Measurements from ENCODE around the gene PRTG. TPM values are rescaled to one million over a fixed set of nuclear protein-coding genes. Genes with fewer than 3 reads are reported as not detected.

The PRTG gene
- total RNA-seq, 1 experiment from 2014 or later: 39.1 TPM

DNA sequence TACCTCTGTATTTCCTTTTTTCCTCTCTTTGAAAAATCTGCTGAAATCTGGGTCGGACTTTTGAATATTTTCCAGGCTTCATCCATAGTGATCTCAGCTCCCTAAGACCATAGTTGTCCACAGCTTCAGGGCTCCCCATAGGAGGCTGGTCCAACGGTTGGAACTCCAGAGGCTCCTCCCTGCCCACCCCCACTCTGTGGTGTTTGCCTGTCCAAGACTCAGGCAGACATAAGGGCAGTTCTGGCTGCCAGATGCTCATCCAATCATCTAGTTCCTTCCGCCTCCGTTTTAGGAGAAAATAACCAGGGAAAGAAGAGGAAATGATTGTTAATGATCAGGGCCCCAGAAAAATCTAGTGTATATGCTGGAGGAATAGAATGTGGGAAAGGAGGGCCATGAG, 27.9 kb upstream of the PRTG start:
- Mint-ChIP-seq H3K27ac (ENCODE audit: unreplicated experiment) (no peak overlapping the region), H3K4me1 (ENCODE audit: low read depth, unreplicated experiment) (no peaks in the 10 kb centered on the region), H3K36me3 (ENCODE audit: insufficient read depth, unreplicated experiment) (no peaks in the 10 kb centered on the region), H3K27me3 (ENCODE audit: insufficient read depth, unreplicated experiment) (no peaks in the 10 kb centered on the region), H3K4me3 (ENCODE audit: unreplicated experiment) (no peak overlapping the region), H3K9me3 (ENCODE audit: unreplicated experiment) (no peaks in the 10 kb centered on the region)
- no peaks in the 10 kb centered on the region for H3K36me3 ChIP-seq (ENCODE audit: control insufficient read depth, insufficient read depth, low read length)
- no peak for DNase-seq
- BruUV-seq (replicated peaks): no TSS peak
- H3K9me3 ChIP-seq: no peaks in the 10 kb centered on the region
- no peak overlapping the region for H3K4me3 ChIP-seq (ENCODE audit: low read depth, low read length)
- TF ChIP-seq, protein P1, sequence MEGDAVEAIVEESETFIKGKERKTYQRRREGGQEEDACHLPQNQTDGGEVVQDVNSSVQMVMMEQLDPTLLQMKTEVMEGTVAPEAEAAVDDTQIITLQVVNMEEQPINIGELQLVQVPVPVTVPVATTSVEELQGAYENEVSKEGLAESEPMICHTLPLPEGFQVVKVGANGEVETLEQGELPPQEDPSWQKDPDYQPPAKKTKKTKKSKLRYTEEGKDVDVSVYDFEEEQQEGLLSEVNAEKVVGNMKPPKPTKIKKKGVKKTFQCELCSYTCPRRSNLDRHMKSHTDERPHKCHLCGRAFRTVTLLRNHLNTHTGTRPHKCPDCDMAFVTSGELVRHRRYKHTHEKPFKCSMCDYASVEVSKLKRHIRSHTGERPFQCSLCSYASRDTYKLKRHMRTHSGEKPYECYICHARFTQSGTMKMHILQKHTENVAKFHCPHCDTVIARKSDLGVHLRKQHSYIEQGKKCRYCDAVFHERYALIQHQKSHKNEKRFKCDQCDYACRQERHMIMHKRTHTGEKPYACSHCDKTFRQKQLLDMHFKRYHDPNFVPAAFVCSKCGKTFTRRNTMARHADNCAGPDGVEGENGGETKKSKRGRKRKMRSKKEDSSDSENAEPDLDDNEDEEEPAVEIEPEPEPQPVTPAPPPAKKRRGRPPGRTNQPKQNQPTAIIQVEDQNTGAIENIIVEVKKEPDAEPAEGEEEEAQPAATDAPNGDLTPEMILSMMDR (IDR thresholded peaks at IDR 0.05; ENCODE audit: insufficient read depth in 1 of 2, low read depth in 1 of 2, low read length in 1 of 2, severe bottlenecking in 1 of 2, unreplicated experiment in 1 of 2): no peak
- intact Hi-C loops (cut with micrococcal nuclease; ENCODE audit: unreplicated experiment): no loop called here
- no peaks in the 10 kb centered on the region for H3K4me1 ChIP-seq
- CTCF ChIA-PET: no interaction called here
- no peaks in the 10 kb centered on the region for H3K27me3 ChIP-seq (replicated peaks; ENCODE audit: control insufficient read depth, insufficient read depth, low read length)
- POLR2A ChIA-PET: no interaction called here

DNA sequence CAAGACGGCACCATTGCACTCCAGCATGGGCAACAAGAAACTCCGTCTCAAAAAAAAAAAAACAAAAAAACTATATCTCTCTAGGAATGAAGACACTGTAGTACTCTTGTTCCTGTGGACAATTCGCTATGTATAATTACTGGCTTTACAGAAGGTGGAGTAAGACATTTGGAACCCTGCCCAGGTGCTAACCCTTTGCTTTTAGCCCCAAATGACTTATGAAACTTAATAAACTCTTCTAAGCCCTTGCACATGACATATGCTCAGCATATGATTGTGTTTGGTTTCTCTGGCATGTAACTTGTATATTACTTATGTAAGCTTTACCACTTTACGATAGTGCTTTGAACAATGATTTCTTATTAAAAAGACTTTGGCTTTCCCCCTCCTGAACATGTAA, 27.3 kb upstream of the PRTG start:
- no peaks in the 10 kb centered on the region for H3K4me1 ChIP-seq
- CTCF ChIA-PET: no interaction called here

DNA sequence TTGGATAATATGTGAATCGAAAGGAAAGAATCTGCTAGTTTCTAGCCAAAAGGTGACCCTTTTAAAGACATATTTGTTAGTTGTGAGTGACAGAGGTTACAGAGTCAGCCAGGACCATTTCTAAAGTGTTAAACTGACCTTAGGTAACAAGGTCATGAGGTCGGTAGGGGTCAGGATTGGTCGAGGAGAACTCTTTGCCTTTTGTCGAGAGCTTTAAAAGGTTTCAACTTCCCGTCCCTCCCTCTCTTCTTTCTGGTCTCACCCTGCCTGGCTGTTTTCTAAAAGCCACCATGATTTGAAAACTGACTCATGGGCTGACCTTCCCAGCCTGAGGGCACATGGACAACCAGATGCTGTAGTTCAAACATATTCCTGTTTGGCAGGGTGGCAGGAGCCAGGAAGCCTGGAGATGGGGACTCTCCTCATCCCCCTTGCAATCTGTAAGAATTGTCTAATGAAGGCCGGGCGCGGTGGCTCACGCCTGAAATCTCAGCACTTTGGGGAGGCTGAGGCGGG, 25.8 kb upstream of the PRTG start:
- H3K9me3 Mint-ChIP-seq (ENCODE audit: unreplicated experiment): no peaks in the 10 kb centered on the region
- no TSS peak for BruUV-seq (replicated peaks)
- Histone ChIP-seq H3K4me3 (ENCODE audit: low read depth, low read length) (no peak overlapping the region), H3K36me3 (ENCODE audit: control insufficient read depth, insufficient read depth, low read length) (no peaks in the 10 kb centered on the region), H3K9me3 (no peaks in the 10 kb centered on the region), H3K4me1 (no peaks in the 10 kb centered on the region), H3K27me3 (replicated peaks; ENCODE audit: control insufficient read depth, insufficient read depth, low read length) (no peaks in the 10 kb centered on the region)
- no peaks in the 10 kb centered on the region for H3K36me3 Mint-ChIP-seq (ENCODE audit: insufficient read depth, unreplicated experiment)
- TF ChIP-seq, protein P1 (IDR thresholded peaks at IDR 0.05; ENCODE audit: insufficient read depth in 1 of 2, low read depth in 1 of 2, low read length in 1 of 2, severe bottlenecking in 1 of 2, unreplicated experiment in 1 of 2): no peak
- POLR2A ChIA-PET: no interaction called here
- intact Hi-C loops (cut with micrococcal nuclease; ENCODE audit: unreplicated experiment): no loop called here
- H3K27ac Mint-ChIP-seq (ENCODE audit: unreplicated experiment): no peak overlapping the region
- CTCF ChIA-PET: no interaction called here
- DNase-seq: no peak
- no peak overlapping the region for H3K4me3 Mint-ChIP-seq (ENCODE audit: unreplicated experiment)
- no peaks in the 10 kb centered on the region for H3K27me3 Mint-ChIP-seq (ENCODE audit: insufficient read depth, unreplicated experiment)
- H3K4me1 Mint-ChIP-seq (ENCODE audit: low read depth, unreplicated experiment): no peaks in the 10 kb centered on the region

More for the DNA sequence above, 27.3 kb upstream of the PRTG start:
- intact Hi-C loops (cut with micrococcal nuclease; ENCODE audit: unreplicated experiment): no loop called here
- no TSS peak for BruUV-seq (replicated peaks)
- POLR2A ChIA-PET: no interaction called here
- Mint-ChIP-seq H3K4me3 (ENCODE audit: unreplicated experiment) (no peak overlapping the region), H3K27me3 (ENCODE audit: insufficient read depth, unreplicated experiment) (no peaks in the 10 kb centered on the region), H3K27ac (ENCODE audit: unreplicated experiment) (no peak overlapping the region), H3K9me3 (ENCODE audit: unreplicated experiment) (no peaks in the 10 kb centered on the region), H3K4me1 (ENCODE audit: low read depth, unreplicated experiment) (no peaks in the 10 kb centered on the region), H3K36me3 (ENCODE audit: insufficient read depth, unreplicated experiment) (no peaks in the 10 kb centered on the region)
- H3K9me3 ChIP-seq: no peaks in the 10 kb centered on the region
- DNase-seq: no peak
- H3K4me3 ChIP-seq (ENCODE audit: low read depth, low read length): no peak overlapping the region
- no peaks in the 10 kb centered on the region for H3K27me3 ChIP-seq (replicated peaks; ENCODE audit: control insufficient read depth, insufficient read depth, low read length)
- H3K36me3 ChIP-seq (ENCODE audit: control insufficient read depth, insufficient read depth, low read length): no peaks in the 10 kb centered on the region
- TF ChIP-seq, protein P1 (IDR thresholded peaks at IDR 0.05; ENCODE audit: insufficient read depth in 1 of 2, low read depth in 1 of 2, low read length in 1 of 2, severe bottlenecking in 1 of 2, unreplicated experiment in 1 of 2): no peak
